HEK293 (cell line): ENCODE data around the gene MNT.

Source experiments
- CTCF ChIA-PET: fragments of 350-600 bp; formaldehyde crosslinking; extraction: SDS; loops from one replicate; lab custom pipeline; 2021; ENCODE audit warnings: antibody characterized with exemption; lab: Yijun Ruan, JAX
- POLR2A ChIA-PET: fragments of 300-600 bp; formaldehyde crosslinking; extraction: SDS; loops from one replicate; lab custom pipeline; 2020; ENCODE audit warnings: antibody characterized with exemption, inconsistent platforms; lab: Yijun Ruan, JAX
- H3K27ac ChIP-seq: fragments of 200-500 bp; sonication (Bioruptor generic); 2 replicates; pipeline ENCODE4 v1.5.1; 2014; ENCODE audit warnings: low read depth, low read length, control low read depth, inconsistent platforms; ENCODE audit errors: extremely low read depth
- H3K36me3 ChIP-seq, 2 experiments: fragments of 200-500 bp in 1 of 2; sonication (Bioruptor generic) in 1 of 2; 1 replicate in 1 of 2; 2 replicates in 1 of 2; pipeline ENCODE4 v1.5.1; 2014 to 2017; ENCODE audit warnings: inconsistent platforms in 2 of 2, low read length in 2 of 2; ENCODE audit not compliant: control insufficient read depth in 2 of 2, insufficient read depth in 1 of 2
- H3K4me1 ChIP-seq: fragments of 200-500 bp; sonication (Bioruptor generic); 2 replicates; pipeline ENCODE4 v1.5.1; 2014; ENCODE audit warnings: mild to moderate bottlenecking, low read length, inconsistent platforms; ENCODE audit not compliant: control insufficient read depth, insufficient read depth
- H3K4me3 ChIP-seq: 2 replicates; pipeline ENCODE4 v1.5.1; 2011; ENCODE audit warnings: low read depth, mild to moderate bottlenecking, control low read depth, low read length, moderate library complexity
- H3K9me3 ChIP-seq: fragments of 200-500 bp; sonication (Bioruptor generic); 2 replicates; pipeline ENCODE4 v1.5.1; 2014; ENCODE audit warnings: low read depth, low read length, inconsistent platforms; ENCODE audit not compliant: control insufficient read depth, insufficient read depth
- EGR2 ChIP-seq: fragments of 450-650 bp; formaldehyde crosslinking; IDR thresholded peaks from 2 replicates; pipeline ENCODE4 v1.5.1; 2016; ENCODE audit warnings: low read depth, missing biosample characterization, missing genetic modification characterization
- GFI1B ChIP-seq: fragments of 450-650 bp; formaldehyde crosslinking; IDR thresholded peaks from 2 replicates; pipeline ENCODE4 v1.5.1; 2016; ENCODE audit warnings: missing biosample characterization, missing genetic modification characterization
- GLI2 ChIP-seq: fragments of 450-650 bp; formaldehyde crosslinking; IDR thresholded peaks from 2 replicates; pipeline ENCODE4; 2017; ENCODE audit warnings: missing biosample characterization, missing genetic modification characterization, low read depth, borderline replicate concordance
- PRDM10 ChIP-seq: fragments of 450-650 bp; formaldehyde crosslinking; IDR thresholded peaks from 2 replicates; pipeline ENCODE4 v1.5.1; 2016; ENCODE audit warnings: missing biosample characterization, missing genetic modification characterization
- SCRT2 ChIP-seq: fragments of 450-650 bp; formaldehyde crosslinking; IDR thresholded peaks from 2 replicates; pipeline ENCODE4 v1.5.1; 2016; ENCODE audit warnings: missing biosample characterization, missing genetic modification characterization
- ZBTB17 ChIP-seq: fragments of 450-650 bp; formaldehyde crosslinking; IDR thresholded peaks from 2 replicates; pipeline ENCODE4 v1.5.1; 2016; ENCODE audit warnings: missing biosample characterization, missing genetic modification characterization
- ZBTB7A ChIP-seq: fragments of 450-650 bp; formaldehyde crosslinking; IDR thresholded peaks from 2 replicates; pipeline ENCODE4 v1.5.1; 2016; ENCODE audit warnings: low read depth, missing biosample characterization, missing genetic modification characterization
- ZBTB8A ChIP-seq: fragments of 450-650 bp; formaldehyde crosslinking; IDR thresholded peaks from 2 replicates; pipeline ENCODE4 v1.5.1; 2016; ENCODE audit warnings: missing biosample characterization, missing genetic modification characterization
- ZFP37 ChIP-seq: fragments of 450-650 bp; formaldehyde crosslinking; IDR thresholded peaks from 2 replicates; pipeline ENCODE4 v1.5.1; 2016; ENCODE audit warnings: missing biosample characterization, missing genetic modification characterization
- ZIC2 ChIP-seq: fragments of 450-650 bp; formaldehyde crosslinking; IDR thresholded peaks from 2 replicates; pipeline ENCODE4 v1.5.1; 2016; ENCODE audit warnings: missing biosample characterization, missing genetic modification characterization
- ZNF114 ChIP-seq: fragments of 450-650 bp; formaldehyde crosslinking; IDR thresholded peaks from 2 replicates; pipeline ENCODE4 v1.5.0; 2017; ENCODE audit warnings: missing biosample characterization, missing genetic modification characterization
- ZNF19 ChIP-seq: fragments of 450-650 bp; formaldehyde crosslinking; IDR thresholded peaks from 2 replicates; pipeline ENCODE4; 2016; ENCODE audit warnings: missing biosample characterization, missing genetic modification characterization, low read depth
- ZNF341 ChIP-seq: fragments of 450-650 bp; formaldehyde crosslinking; IDR thresholded peaks from 2 replicates; pipeline ENCODE4; 2016; ENCODE audit warnings: low read depth, missing biosample characterization, missing genetic modification characterization
- ZNF354C ChIP-seq: fragments of 450-650 bp; formaldehyde crosslinking; IDR thresholded peaks from 2 replicates; pipeline ENCODE4 v1.5.1; 2016; ENCODE audit warnings: missing biosample characterization, missing genetic modification characterization, low read depth, borderline replicate concordance
- ZNF423 ChIP-seq: fragments of 450-650 bp; formaldehyde crosslinking; IDR thresholded peaks from 2 replicates; pipeline ENCODE4 v1.5.1; 2016; ENCODE audit warnings: missing biosample characterization, missing genetic modification characterization
- ZNF48 ChIP-seq: fragments of 450-650 bp; formaldehyde crosslinking; IDR thresholded peaks from 2 replicates; pipeline ENCODE4 v1.5.1; 2016; ENCODE audit warnings: missing biosample characterization, missing genetic modification characterization
- ZNF571 ChIP-seq: fragments of 450-650 bp; formaldehyde crosslinking; IDR thresholded peaks from 2 replicates; pipeline ENCODE4 v1.5.0; 2017; ENCODE audit warnings: missing biosample characterization, missing genetic modification characterization
- ZNF610 ChIP-seq: fragments of 450-650 bp; formaldehyde crosslinking; IDR thresholded peaks from 2 replicates; pipeline ENCODE4 v1.5.1; 2016; ENCODE audit warnings: missing biosample characterization, missing genetic modification characterization, borderline replicate concordance
- ZNF692 ChIP-seq: fragments of 450-650 bp; formaldehyde crosslinking; IDR thresholded peaks from 2 replicates; pipeline ENCODE4 v1.5.1; 2016; ENCODE audit warnings: missing biosample characterization, missing genetic modification characterization
- ZSCAN16 ChIP-seq: fragments of 450-650 bp; formaldehyde crosslinking; IDR thresholded peaks from 2 replicates; pipeline ENCODE4 v1.5.1; 2016; ENCODE audit warnings: missing biosample characterization, missing genetic modification characterization
- TF ChIP-seq, protein P1 (sequence below): fragments of 450-650 bp; IDR thresholded peaks from 2 replicates; pipeline ENCODE4 v1.5.1; 2018; ENCODE audit warnings: missing biosample characterization, mild to moderate bottlenecking, missing genetic modification characterization

MNT gene

DNA sequence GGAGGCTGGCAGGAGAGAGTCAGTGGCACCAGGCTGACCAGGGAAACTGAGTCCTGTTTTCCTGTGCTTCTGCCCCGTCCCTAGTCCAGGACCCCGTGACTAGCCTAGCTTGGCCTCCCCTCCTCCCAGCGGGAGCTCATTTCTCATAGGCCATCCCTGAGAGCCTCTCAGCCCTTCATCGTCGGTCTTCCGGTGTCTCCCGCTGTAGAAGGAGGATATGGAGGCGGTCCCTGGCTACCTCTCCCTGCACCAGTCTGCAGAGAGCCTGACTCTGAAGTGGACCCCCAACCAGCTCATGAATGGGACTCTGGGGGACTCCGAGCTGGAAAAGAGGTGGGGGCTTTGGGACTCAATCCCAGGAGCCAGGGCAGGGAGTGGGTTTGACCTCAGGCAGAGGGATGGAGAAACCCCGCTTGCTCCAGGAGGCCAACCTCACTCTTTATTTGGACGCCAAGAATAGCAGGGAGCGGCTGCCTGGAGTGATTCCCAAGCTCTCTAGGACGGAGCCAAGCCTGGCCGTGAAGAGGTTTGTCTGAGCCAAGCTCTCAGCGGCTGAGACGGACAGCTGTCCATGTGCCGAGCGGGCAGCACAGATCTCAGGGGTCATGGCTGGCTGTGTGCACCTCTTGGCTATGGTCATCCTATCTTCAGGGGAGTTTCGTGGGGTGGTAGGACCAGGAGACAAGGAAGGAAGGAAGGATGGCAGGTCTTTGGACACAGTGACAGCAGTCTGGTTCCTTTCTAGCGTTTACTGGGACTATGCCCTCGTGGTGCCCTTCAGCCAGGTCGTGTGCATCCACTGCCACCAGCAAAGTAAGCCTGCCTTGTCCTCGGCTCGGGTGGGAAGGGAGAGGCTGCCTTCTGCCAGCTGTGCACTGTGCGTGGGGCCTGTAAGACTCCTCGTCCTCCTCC is 36.8 kb downstream of the MNT start:
- Histone ChIP-seq H3K4me1 (peaks cover 7% of the 10 kb centered on the region), H3K36me3 (peaks cover 0 to 48% of the 10 kb centered on the region in 2 experiments; a peak in 1 of 3 replicates), H3K27ac (no peak overlapping the region), H3K4me3 (no peak overlapping the region), H3K9me3 (no peaks in the 10 kb centered on the region)
- POLR2A ChIA-PET, result interaction anchor here (1.1 kb wide), 1 partner anchor 28 kb away, joined by 3 read pairs; the partner anchor contains the start of gene TSR1
- 0 out of 2 replicates have a peak, but pooled peaks have one; percentile 7 for TF ChIP-seq ZIC2 (tag by site-specific recombination)
- TF ChIP-seq ZSCAN16 (tag by site-specific recombination), result no peak
- TF ChIP-seq ZNF341, result no peak
- no peak for TF ChIP-seq ZBTB8A (tag by site-specific recombination)
- no peak for TF ChIP-seq ZNF692 (tag by site-specific recombination)
- CTCF ChIA-PET, result interaction anchor here (0.6 to 4.2 kb wide), 5 partner anchors 11 to 342 kb away, joined by 3 to 20 read pairs (median 10); no protein-coding TSS in a partner anchor

DNA sequence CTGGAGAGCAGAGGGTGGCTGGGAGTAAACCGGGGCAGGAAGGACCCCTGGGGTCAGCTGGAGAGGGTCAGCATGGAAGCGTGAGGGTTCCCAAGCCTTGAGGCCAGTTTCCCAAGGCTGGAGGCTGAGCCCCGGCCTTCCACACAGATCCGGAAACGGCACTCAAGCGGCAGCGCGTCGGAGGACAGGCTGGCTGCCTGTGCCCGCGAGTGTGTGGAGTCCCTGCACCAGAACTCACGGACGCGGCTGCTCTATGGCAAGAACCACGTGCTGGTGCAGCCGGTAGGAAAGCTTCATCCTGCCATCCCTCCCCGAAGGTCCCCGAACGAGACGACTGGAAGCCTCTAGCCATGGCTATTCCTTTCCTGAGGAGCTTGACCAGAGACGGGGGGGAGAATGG is 37.5 kb downstream of the MNT start:
- H3K27ac ChIP-seq, result no peak overlapping the region
- TF ChIP-seq EGR2 (no peak), ZNF48 (tag by site-specific recombination) (no peak), SCRT2 (no peak), ZNF114 (tag by site-specific recombination) (no peak), ZNF610 (tag by site-specific recombination) (no peak), ZBTB7A (no peak), PRDM10 (tag by site-specific recombination) (no peak), ZBTB17 (tag by site-specific recombination) (no peak), ZNF19 (no peak), GLI2 (no peak), ZFP37 (tag by site-specific recombination) (no peak), ZNF423 (tag by site-specific recombination) (no peak), ZNF354C (tag by site-specific recombination) (no peak), GFI1B (tag by site-specific recombination) (no peak), ZNF571 (tag by site-specific recombination) (no peak)
- TF ChIP-seq, protein P1, sequence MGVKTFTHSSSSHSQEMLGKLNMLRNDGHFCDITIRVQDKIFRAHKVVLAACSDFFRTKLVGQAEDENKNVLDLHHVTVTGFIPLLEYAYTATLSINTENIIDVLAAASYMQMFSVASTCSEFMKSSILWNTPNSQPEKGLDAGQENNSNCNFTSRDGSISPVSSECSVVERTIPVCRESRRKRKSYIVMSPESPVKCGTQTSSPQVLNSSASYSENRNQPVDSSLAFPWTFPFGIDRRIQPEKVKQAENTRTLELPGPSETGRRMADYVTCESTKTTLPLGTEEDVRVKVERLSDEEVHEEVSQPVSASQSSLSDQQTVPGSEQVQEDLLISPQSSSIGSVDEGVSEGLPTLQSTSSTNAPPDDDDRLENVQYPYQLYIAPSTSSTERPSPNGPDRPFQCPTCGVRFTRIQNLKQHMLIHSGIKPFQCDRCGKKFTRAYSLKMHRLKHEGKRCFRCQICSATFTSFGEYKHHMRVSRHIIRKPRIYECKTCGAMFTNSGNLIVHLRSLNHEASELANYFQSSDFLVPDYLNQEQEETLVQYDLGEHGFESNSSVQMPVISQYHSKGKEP (tag by site-specific recombination), result no peak
- H3K4me3 ChIP-seq, result no peak overlapping the region
- peaks cover 9% of the 10 kb centered on the region for H3K4me1 ChIP-seq
- H3K9me3 ChIP-seq, result no peaks in the 10 kb centered on the region
- CTCF ChIA-PET, result interaction anchor here (0.6 to 2.2 kb wide), 3 partner anchors 10 to 343 kb away, joined by 3 to 12 read pairs (median 4); no protein-coding TSS in a partner anchor
- H3K36me3 ChIP-seq, result peaks cover 0 to 48% of the 10 kb centered on the region in 2 experiments; a peak in 1 of 3 replicates
- POLR2A ChIA-PET, result interaction anchor here (1.1 kb wide), 1 partner anchor 27 kb away, joined by 3 read pairs; the partner anchor contains the start of gene TSR1
